Stomach (tissue), 9 donors: Measurements from ENCODE around the gene RAD54L2. TPM values are rescaled to one million over a fixed set of nuclear protein-coding genes. Genes with fewer than 3 reads are reported as not detected.
"Not testable (repeated sequence)": the region's sequence is repeated elsewhere in the genome, so short reads cannot be mapped to it uniquely, and the experiment has no call there.

ENCODE experiments used
- DNase-seq, 2 donors: peaks; one replicate each; pipeline versions ENCODE4 v3.0.0 to v3.0.0-alpha.2; 2013 to 2019
- H3K27ac ChIP-seq, 5 donors: fragments of 200-600 bp in 4 of 5; sonication (generic) in 4 of 5; one replicate each; pipeline ENCODE4 v1.5.1; 2013 to 2019; ENCODE audit warnings: mild to moderate bottlenecking in 1 of 5, moderate library complexity in 1 of 5
- H3K27me3 ChIP-seq, 3 donors: fragments of 200-600 bp; sonication (generic); one replicate each; pipeline ENCODE4 v1.5.1; 2017 to 2019; ENCODE audit warnings: mixed run types in 1 of 3
- H3K36me3 ChIP-seq, 4 donors: fragments of 200-600 bp; sonication (generic); 1 replicate in 3 of 4; 2 replicates in 1 of 4; pipeline ENCODE4 v1.5.1; 2016 to 2019
- H3K4me1 ChIP-seq, 4 donors: fragments of 200-600 bp; sonication (generic); one replicate each; pipeline ENCODE4 v1.5.1; 2016 to 2019
- H3K4me3 ChIP-seq, 4 donors: fragments of 200-600 bp; sonication (generic) in 3 of 4; one replicate each; pipeline ENCODE4 v1.5.1; 2016 to 2019; ENCODE audit warnings: mild to moderate bottlenecking in 1 of 4
- H3K9me3 ChIP-seq, 4 donors: fragments of 200-600 bp; sonication (generic); one replicate each; pipeline ENCODE4 v1.5.1; 2016 to 2019
- EP300 ChIP-seq: sonication (generic); formaldehyde crosslinking; IDR thresholded peaks from one replicate; pipeline ENCODE4 v1.6.1; 2017; ENCODE audit warnings: antibody characterized with exemption
- POLR2A ChIP-seq, 4 donors: fragments of 450-650 bp; IDR thresholded peaks; one replicate each; pipeline ENCODE4 v1.6.1; 2016; ENCODE audit warnings: antibody characterized with exemption in 4 of 4, control low read depth in 2 of 4, mild to moderate bottlenecking in 1 of 4, moderate library complexity in 1 of 4
- POLR2AphosphoS5 ChIP-seq, 3 donors: sonication (generic); formaldehyde crosslinking; IDR thresholded peaks; one replicate each; pipeline ENCODE4 v1.6.1; 2016; ENCODE audit warnings: antibody characterized with exemption in 3 of 3
- WGBS, 5 donors: extraction: QIAGEN DNeasy Blood & Tissue Kit in 3 of 5; methylation state at CpG; one replicate each; pipeline versions ENCODE4 v1.1.5 to v1.1.7; 2013 to 2018; 5-methylcytosine and 5-hydroxymethylcytosine counted together
- intact Hi-C: fragments of 100-400 bp; cut with DNase I; formaldehyde crosslinking; loops from one replicate; pipeline ENCODE4 v1.15.1; 2023; ENCODE audit warnings: low total_unique reads
- polyA plus RNA-seq, 3 donors: library from polyadenylated mRNA; stranded (reverse); fragments of 200-250 nt; gene quantifications; one replicate each; pipeline ENCODE4 v1.2.3, GENCODE V29; 2013
- total RNA-seq, 5 donors: library from RNA; depleted of rRNA; stranded (reverse); fragments of >200 nt; gene quantifications; one replicate each; pipeline versions ENCODE4 v1.1.0 to v1.2.3, GENCODE V29; 2014 to 2016
- TF ChIP-seq, protein P1 (sequence below), 7 experiments: fragments of 450-650 bp in 4 of 7; fragments of 200-600 bp in 3 of 7; sonication (generic) in 3 of 7; IDR thresholded peaks; one replicate each; pipeline ENCODE4 v1.5.1; 2016 to 2019; ENCODE audit warnings: antibody characterized with exemption in 7 of 7, control low read depth in 2 of 7, mild to moderate bottlenecking in 1 of 7
- donor health status: healthy with polysubstance abuse.
- donor health status: Bipolar disorder and iron deficiency.
- donor health status: healthy.

Gene RAD54L2
- total and polyA plus RNA-seq, 8 donors: 1.5 to 46.0 (median 10.7) TPM

DNA sequence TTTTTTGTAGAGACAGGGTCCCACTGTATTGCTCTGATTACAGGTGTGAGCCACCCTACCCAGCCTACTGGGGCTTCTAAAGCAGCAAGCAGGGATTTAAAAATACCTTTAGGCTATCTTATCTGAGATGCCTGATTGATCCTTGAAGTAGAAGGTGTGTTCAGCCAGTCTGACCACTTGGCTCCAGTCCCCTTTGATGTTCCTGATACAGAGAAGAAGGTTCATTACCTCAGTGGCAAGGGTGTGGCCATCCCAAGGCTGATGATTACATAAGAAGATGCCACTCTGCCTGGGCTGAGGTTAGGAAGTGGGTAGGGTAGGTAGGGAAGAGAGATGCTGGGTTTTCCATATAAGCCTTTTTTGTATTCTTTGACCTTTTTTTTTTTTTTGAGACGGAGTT, 27.5 kb upstream of the RAD54L2 start:
- WGBS, 5 donors: 60 to 88% (median 73%) methylated on average over 1 of the region's 1 CpG
- H3K36me3 ChIP-seq: no peaks in the 10 kb centered on the region
- H3K4me3 ChIP-seq: no peak overlapping the region
- no peak for TF ChIP-seq POLR2A (IDR thresholded peaks at IDR 0.05)
- no peak for TF ChIP-seq POLR2AphosphoS5 (IDR thresholded peaks at IDR 0.05)
- TF ChIP-seq EP300: no peak
- TF ChIP-seq, protein P1, sequence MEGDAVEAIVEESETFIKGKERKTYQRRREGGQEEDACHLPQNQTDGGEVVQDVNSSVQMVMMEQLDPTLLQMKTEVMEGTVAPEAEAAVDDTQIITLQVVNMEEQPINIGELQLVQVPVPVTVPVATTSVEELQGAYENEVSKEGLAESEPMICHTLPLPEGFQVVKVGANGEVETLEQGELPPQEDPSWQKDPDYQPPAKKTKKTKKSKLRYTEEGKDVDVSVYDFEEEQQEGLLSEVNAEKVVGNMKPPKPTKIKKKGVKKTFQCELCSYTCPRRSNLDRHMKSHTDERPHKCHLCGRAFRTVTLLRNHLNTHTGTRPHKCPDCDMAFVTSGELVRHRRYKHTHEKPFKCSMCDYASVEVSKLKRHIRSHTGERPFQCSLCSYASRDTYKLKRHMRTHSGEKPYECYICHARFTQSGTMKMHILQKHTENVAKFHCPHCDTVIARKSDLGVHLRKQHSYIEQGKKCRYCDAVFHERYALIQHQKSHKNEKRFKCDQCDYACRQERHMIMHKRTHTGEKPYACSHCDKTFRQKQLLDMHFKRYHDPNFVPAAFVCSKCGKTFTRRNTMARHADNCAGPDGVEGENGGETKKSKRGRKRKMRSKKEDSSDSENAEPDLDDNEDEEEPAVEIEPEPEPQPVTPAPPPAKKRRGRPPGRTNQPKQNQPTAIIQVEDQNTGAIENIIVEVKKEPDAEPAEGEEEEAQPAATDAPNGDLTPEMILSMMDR (IDR thresholded peaks at IDR 0.05): no peak
- H3K4me1 ChIP-seq: no peaks in the 10 kb centered on the region
- H3K9me3 ChIP-seq: no peaks in the 10 kb centered on the region
- intact Hi-C loops: no loop called here
- no peak overlapping the region for H3K27ac ChIP-seq
- no peak for DNase-seq
- H3K27me3 ChIP-seq: no peaks in the 10 kb centered on the region

DNA sequence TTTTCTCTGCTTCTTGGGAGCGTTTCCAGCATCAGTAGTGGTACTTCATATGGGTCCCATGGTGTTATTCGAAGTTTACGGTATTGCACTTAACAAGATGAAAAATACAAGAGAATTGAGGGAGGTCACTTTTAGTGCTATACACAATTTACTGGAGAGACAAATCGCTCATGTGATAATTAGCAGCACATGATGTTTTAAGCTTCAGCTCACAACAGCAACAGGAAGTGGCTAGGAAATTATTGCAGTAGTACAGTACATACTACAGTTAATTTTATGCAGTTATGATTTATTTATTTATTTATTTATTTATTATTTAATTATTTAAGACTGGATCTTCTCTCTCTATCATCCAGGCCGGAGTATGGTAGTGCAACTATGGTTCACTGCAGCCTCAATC, 24.3 kb upstream of the RAD54L2 start:
- H3K9me3 ChIP-seq: no peaks in the 10 kb centered on the region
- H3K27ac ChIP-seq: no peak overlapping the region
- H3K27me3 ChIP-seq: no peaks in the 10 kb centered on the region
- intact Hi-C loops: no loop called here
- no peak for DNase-seq
- no peak overlapping the region for H3K4me3 ChIP-seq
- 79 to 89% (median 87%) methylated on average over 5 of the region's 5 CpGs for WGBS, 5 donors
- H3K36me3 ChIP-seq: no peaks in the 10 kb centered on the region
- no peaks in the 10 kb centered on the region for H3K4me1 ChIP-seq
- no peak for TF ChIP-seq POLR2AphosphoS5 (IDR thresholded peaks at IDR 0.05)
- no peak for TF ChIP-seq EP300
- no peak for TF ChIP-seq POLR2A (IDR thresholded peaks at IDR 0.05)
- TF ChIP-seq, protein P1 (IDR thresholded peaks at IDR 0.05): no peak

DNA sequence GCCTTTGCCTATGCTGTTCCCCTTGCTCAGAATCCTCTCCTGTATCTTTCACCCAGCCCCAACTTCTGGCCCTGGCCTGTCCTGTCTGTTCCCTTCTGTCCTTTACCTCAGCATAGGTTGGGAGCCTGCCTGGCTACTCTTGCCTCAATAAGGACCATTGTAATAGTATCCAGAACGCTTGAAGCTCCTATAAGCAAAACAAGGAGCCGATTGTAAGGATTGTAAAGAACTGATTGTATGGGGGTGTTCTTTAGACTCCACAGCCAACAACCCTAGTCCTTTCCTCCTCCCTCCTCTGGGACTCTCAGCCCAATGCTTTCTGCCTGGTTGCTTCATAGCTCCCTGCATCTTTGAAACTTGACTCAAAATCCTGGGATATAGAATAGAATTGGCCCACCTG, 18.7 kb upstream of the RAD54L2 start:
- Histone ChIP-seq H3K9me3 (no peaks in the 10 kb centered on the region), H3K27me3 (no peaks in the 10 kb centered on the region), H3K27ac (no peak overlapping the region), H3K36me3 (no peaks in the 10 kb centered on the region), H3K4me3 (no peak overlapping the region), H3K4me1 (no peaks in the 10 kb centered on the region)
- intact Hi-C loops: no loop called here
- 41 to 62% (median 60%) methylated on average over 2 of the region's 2 CpGs for WGBS, 5 donors
- DNase-seq: peak in 1 of 2 donors; percentile 2
- TF ChIP-seq POLR2A (IDR thresholded peaks at IDR 0.05) (no peak), EP300 (no peak), POLR2AphosphoS5 (IDR thresholded peaks at IDR 0.05) (no peak)
- TF ChIP-seq, protein P1 (IDR thresholded peaks at IDR 0.05): no peak

DNA sequence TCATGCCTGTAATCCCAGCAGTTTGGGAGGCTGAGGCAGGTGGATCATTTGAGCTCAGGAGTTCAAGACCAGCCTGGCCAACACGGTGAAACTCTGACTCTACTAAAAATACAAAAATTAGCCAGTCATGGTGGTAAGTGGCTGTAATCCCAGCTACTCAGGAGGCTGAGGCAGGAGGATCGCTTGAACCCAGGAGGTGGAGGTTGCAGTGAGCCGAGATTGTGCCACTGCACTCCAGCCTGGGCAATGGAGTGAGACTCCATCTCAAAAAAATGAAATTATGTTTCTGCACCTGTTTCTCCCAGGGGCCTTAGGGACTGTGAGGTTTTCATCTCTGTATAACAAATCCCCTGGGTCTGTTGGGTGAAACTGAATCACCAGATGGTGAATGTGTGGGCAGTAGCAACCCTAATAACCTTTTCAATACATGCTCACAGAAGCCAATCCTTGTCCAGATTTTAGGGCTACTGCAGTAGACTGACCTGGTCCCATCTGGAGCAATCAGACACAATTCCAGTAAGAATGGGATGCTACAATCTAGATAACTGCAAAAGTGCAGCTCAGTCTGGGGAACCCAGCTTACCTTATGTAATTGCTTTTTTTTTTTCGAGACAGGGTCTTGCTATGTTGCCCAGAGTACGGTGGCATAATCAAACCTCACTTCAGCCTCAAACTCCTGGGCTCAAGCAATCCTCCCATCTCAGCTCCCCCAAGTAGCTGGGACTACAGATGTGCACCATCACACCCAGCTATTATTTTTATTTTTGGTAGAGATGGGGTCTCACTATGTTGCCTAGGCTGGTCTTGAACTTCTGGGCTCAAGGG, 17.4 kb upstream of the RAD54L2 start:
- intact Hi-C loops, DNase-seq: not testable (repeated sequence)

More for the DNA sequence above, 17.4 kb upstream of the RAD54L2 start:
- H3K4me3 ChIP-seq, H3K27ac ChIP-seq, H3K36me3 ChIP-seq, H3K27me3 ChIP-seq, H3K4me1 ChIP-seq, H3K9me3 ChIP-seq: not testable (repeated sequence)
- 82 to 88% (median 85%) methylated on average over 5 of the region's 5 CpGs for WGBS, 5 donors
